ENCODE results near the gene PGAP2. TPM values are rescaled to one million over a fixed set of nuclear protein-coding genes. Genes with fewer than 3 reads are reported as not detected.
"Not testable (repeated sequence)": the region's sequence is repeated elsewhere in the genome, so short reads cannot be mapped to it uniquely, and the experiment has no call there.

PGAP2 gene
- total RNA-seq, 1 donor from 2014 or later = 13.8 TPM

DNA sequence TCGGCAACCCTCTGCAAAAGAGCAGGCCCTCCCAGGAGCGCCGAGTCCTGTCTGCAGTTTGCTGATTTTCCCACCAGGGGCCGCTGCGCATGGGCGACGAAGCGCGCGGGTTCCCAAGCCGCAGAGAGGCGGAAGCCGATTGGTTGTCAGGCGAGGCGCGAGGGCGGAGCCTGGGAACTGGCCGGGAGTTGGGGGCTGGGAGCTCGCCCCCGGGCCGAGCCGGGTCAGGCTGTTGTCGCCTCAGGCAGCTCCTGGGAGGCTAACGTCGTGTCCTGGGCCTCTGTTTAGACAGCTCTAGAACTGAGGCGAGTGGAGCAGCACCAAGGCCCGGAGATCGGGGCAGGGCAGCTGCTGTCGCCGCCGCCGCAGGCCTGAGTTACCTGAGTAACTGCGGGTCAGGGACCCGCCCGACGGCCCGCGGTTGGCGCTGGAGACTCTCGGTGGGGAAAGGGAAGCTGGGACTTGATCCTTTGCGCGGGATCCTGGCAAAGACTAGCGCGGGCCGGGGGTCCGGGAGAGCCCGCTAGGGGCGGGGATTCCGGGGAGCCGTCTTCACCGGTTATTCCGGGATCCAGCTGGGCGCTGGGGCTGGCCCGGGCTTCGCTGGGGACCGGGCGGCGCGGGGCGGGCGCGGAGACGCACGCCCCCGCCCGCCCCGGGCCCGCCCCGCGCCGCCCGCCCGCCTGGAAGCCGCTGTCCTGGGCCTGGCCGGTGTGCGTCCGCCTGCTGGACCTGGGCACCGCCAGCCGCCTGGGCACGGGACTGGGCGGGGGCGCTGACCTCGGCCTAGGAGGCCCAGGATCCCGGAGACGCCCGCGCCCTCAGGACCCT lies 46.8 kb downstream of the PGAP2 start, which contains the start of gene STIM1:
STIM1 (plus strand) TSS at position 688 of the 831 bp plus-strand sequence. CDS start 607 bp downstream, outside the sequence.
- no peak for DNase-seq (ENCODE audit: extremely low read depth, low read depth, low spot score)

DNA sequence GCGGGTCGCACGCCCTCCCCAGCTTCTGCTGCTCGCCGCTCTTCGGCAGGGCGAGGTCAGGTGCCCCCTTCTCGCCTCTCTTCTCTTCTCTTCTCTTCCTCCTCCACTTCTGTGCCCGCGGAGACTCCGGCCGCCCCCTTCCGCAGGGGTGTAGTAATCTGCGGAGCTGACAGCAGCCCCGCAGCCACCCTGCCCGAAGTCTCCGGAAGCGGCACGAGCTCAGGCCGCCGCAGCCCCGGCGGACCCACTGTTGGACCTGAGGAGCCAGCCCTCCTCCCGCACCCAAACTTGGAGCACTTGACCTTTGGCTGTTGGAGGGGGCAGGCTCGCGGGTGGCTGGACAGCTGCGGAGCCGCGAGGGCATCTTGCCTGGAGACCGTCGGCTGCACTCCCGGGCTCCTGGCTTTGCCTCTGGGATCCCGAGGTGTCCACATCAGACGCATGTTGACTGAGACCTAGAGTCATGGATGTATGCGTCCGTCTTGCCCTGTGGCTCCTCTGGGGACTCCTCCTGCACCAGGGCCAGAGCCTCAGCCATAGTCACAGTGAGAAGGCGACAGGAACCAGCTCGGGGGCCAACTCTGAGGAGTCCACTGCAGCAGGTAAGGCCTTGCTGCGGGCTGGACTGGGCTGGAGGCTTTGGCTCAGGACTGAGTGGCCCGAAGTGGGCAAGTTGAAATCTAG lies 47.6 kb downstream of the PGAP2 start:
- DNase-seq (ENCODE audit: extremely low read depth, low read depth, low spot score) = no peak

DNA sequence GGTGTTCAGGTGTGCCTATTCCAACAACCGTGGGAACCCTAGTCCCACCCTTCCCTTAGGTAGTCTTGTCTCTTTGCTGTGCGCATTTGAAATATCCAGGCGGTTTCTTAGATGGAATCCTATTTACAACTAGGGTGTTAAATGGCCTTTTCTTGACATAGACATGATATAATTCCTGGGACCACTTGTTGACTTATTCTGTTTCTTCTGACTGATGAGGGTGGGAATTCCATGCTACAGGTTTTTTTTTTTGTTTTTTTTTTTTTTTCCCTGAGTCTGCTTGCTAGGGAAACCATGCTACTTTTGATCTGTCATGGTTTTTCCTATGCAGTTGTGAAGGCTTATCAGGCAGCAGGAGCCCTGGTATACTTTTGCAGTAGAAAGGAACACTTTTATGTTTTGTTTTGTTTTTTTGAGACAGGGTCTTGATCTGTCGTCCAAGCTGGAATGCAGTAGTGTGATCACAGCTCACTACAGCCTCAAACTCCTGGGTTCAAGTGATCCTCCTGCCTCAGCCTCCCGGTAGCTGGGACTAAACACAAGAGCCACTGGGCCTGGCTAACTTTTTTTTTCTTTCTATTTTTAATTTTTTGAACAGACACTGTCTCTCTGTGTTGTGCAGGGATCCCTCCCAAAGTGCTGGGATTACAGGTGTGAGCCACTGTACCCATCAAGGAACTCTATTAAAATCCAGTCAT lies 48.6 kb downstream of the PGAP2 start:
- DNase-seq (ENCODE audit: extremely low read depth, low read depth, low spot score) = no peak

DNA sequence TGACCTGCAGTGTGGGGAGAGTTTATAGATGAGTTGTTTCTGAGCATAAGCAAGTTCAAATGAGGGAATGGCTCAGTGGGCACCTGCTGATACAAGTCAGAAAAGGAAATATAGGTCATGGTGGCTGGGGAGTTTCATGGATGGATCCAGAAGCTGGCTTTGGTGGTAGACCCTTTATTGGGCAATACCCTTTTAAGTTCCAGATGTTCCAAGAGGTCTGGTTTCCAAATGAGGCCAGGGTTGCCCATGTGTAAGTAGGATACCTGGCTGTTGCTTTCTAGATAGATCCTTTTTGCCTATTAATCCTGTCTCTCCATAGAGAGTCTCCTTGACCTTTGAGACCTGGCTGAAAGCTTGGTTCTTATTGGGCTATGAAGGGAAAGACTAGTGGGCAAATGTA lies 49.3 kb downstream of the PGAP2 start:
- no peak for DNase-seq (ENCODE audit: extremely low read depth, low read depth, low spot score)

DNA sequence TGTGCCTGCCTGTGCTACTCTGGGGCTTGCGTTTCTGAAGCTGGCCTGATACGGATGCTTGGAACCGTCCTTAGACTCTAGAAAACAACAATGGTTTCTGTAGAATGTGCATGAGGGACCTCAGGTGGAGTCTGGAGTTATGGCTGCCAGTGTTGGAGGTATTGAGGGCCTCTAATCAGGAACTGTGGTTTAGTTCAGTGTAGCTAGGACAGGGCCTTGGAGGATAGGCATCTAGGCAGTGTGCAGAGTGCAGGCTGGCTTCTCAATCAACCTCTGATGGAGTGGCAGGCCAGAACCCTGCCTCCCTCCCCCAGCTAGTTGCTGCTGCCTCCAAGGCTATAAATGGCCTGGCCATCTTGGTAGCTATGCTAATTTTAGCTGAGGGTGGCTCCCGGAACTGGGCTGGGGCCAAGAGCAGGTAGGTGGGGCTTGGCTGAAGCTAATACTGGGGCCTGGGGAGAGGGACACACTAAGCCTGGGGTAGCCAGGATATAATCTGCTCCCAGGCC lies 51.1 kb downstream of the PGAP2 start:
- DNase-seq (ENCODE audit: extremely low read depth, low read depth, low spot score) = no peak

DNA sequence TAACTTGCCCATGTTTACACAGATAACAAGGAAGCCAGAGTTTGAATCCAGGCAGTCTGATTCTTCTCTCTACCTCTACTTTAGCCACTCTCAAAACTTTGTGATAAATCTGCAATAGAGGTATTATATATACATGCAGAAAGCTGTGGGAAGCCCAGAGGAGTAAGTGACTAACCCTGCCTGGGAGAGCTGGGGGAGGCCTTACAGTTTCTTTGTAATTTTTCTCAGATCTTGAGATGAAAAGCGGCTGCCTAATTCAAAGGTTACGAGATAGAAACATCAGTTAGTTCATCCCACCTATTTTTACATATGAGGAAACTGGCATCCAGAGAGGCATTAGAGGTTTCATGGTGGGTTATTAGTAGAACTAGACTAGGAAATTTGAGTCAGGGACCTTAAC lies 52.0 kb downstream of the PGAP2 start:
- no peak for DNase-seq (ENCODE audit: extremely low read depth, low read depth, low spot score)

DNA sequence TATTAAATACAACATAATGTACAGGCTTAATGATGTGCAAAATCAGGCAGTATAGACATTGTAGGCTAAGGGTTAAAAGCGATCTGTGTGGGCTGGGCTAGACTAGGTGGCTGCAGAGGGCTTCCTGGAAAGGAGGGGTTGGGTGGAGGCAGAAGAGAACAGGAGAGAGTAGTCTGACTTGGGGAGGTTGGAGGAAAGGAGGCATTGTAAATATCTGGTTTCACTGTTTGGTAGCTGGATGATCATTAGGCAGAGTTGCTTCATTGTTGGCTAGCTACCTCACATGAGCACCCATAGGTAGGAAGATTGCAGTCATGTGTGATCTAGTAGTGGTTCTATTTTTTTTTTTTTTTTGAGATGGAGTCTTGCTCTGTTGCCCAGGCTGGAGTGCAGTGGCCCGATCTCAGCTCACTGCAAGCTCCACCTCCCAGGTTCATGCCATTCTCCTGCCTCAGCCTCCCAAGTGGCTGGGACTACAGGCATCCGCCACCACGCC lies 52.6 kb downstream of the PGAP2 start:
- DNase-seq (ENCODE audit: extremely low read depth, low read depth, low spot score) = not testable (repeated sequence)

DNA sequence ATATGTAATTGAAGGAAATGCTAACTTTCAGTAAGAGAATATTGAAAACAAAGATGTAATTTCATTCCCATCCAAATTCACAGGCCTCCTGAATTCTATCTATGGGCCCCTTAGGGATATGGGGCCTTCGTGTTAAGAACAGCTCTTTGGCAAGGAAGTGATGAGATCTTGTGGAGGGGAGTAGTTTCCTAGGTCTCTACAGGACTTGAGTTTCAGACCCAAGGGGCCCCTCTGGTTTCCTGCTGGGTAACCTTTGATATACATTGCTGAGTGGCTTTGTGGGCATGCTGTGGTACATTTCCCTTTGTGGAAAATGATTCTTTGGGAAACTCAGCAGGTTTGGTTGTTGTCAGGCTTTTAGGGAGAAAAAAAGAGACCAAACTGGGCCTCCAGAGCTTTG lies 53.3 kb downstream of the PGAP2 start:
- no peak for DNase-seq (ENCODE audit: extremely low read depth, low read depth, low spot score)

DNA sequence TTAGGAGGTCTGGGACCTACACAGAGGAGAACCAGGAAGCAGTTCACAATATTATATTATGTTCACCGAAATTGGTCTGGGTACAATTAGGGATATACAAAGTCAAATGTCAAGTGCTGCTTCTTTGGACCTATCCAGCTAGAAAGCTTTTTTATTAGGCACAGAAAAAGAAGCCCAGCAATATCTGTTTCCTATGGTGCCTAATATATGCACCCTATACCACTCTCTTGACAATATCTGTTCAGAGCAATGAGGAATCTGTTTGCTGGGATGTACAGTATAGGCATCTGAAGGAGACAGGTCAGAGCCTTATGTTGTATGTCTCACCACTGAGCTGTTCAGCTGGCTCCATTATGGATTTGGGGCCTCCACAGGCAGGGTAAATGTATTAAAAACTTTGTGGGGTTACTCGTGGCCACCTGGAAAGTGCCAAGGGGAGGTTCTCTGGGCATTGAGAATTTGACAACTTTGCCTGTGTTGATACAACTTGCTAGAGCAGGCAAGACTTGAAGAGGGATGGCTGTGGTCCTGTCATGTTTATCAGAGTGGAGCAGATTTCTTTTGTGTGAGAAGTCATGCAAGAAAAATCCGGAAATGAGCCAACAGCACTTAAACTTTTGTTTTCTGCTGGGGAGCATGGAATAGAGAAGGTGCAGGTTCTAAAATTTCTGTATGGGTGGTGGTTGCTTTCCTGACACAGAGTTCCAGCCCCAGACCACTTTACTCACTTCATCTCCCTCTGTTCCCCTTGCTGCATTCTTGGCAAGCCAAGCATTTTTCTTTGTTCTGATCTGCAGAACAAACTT lies 57.2 kb downstream of the PGAP2 start:
- DNase-seq (ENCODE audit: extremely low read depth, low read depth, low spot score) = no peak

DNA sequence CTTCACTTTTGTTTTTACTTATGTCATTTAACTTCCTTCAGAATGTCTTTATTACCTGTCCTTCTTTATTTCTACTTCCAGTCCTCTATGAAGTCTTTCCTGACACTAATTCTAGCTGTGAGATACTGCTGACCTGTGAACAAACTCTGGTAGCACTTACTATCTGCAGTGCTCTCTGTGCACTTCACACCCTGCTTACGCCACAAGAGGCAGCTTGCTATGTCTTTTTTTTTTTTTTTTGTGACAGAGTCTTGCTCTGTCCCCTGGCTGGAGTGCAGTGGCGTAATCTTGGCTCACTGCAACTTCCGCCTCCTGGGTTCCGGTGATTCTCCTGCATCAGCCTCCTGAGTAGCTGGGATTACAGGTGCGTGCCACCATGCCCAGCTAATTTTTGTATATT lies 57.8 kb downstream of the PGAP2 start:
- DNase-seq (ENCODE audit: extremely low read depth, low read depth, low spot score) = no peak

DNA sequence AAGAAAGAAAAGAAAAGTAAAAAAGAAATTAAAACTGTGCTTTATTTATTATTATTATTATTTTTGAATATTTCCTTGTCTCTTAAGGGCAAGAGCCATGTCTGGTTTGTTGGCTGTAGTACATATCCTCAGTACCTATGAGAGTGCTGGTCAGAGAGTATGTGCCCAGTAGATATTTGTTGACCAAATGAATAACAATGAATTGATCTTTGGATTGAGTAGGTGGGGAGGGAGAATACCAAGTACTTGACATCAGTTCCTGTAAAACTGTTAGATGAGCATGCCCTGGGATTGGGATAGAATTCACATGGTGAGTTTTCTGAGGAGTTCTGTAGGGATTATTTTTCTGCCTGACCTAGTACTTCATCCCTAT lies 58.5 kb downstream of the PGAP2 start:
- no peak for DNase-seq (ENCODE audit: extremely low read depth, low read depth, low spot score)

DNA sequence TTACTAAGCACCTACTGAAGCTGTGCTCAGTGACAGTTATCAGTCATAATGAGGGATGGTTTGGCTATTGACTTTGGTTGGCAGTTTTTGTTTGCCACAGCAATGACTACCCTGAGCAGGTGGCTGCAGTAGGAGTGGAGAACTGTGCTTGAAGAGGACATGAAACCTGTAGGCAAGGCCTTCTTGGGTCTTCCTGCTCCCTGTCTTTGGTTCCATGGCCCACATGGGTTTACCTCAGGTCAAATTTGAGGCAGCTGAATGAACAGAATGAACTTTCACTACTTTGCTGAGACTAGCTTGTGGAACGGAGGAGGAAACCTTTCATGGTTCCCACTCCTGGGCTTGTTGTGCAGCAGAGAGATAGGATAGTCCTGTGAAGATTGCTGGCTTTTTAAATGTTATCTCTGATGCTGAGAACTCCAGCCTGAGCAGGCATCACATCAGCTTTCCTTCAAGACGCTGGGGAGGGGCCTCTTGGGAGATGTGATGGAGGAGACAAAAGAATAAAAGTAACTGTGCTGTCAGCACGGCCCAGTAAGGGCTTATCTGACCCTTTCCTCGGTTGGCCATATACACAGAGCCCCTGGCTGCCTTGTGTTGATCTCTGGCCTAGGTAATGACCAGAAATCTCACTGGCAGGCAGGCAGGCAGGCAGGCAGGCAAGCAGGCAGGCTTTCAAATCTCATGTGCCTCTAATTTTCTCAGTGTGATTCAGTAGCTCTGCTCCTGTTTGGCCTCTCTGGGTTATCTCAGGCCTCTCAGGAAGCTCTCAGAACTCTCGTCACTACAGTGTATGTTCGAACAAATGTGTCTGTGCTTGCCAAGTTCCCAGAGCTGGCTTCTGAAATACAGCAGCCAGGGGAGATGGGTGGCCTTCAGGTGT lies 59.1 kb downstream of the PGAP2 start:
- peak; percentile 65 for DNase-seq (ENCODE audit: extremely low read depth, low read depth, low spot score)

DNA sequence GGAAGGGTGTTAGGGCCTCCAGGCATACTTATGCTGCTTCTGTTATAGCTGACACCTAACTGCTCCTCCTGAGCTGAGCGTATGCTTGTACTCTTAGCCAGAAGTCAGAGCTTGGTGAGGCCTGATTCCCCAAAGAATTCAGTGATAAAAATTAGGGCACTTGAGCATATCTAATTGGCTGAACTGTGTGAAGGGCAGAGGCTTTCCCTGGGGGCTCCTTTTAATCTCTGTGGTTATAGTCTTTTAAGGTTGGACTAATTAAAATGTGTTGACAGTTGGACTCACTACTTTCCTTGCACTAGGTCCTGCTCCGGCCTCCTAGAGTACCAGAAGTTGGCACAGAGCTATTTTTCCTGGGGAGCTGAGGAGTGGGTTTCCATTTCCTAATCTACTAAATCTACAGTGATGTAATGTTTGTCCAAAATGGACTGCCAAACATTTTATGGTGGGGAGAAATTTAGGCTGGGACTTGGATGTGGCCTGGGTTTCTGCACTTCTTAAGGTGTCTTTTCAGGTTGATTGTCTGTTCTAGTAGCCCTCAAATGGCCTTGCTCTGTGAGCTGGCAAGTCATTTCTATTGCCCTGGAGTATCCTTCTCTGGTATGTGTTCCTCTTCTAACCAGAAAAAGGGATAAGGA lies 65.5 kb downstream of the PGAP2 start:
- DNase-seq (ENCODE audit: extremely low read depth, low read depth, low spot score) = no peak

Other genes with a start within 250 kb of the PGAP2 start
- gene ART5, start 166.6 kb upstream of the PGAP2 start, total RNA-seq = 0.23 TPM in 1 of 2 replicates, not detected in the other
- gene ART1, start 163.4 kb upstream of the PGAP2 start, total RNA-seq = not detected in 2 replicates
- 0.92 and 1.5 TPM in 2 replicates for gene CHRNA10, start 137.2 kb upstream of the PGAP2 start, total RNA-seq
- gene NUP98, start 11.0 kb upstream of the PGAP2 start, total RNA-seq = 60.9 and 79.4 TPM in 2 replicates
- 92.0 and 95.3 TPM in 2 replicates for gene RHOG, start 32.4 kb downstream of the PGAP2 start, total RNA-seq
- gene STIM1, start 47.1 kb downstream of the PGAP2 start, total RNA-seq = 24.1 and 34.1 TPM in 2 replicates